B cell (primary cell): ENCODE data around the gene JSRP1. TPM values are rescaled to one million over a fixed set of nuclear protein-coding genes. Genes with fewer than 3 reads are reported as not detected.

Experiments used
- ATAC-seq: fragments of 200-7000 bp; cut with Tn5 transposase; one replicate; pipeline ENCODE4 v1.10.0; 2021; ENCODE audit warnings: low read depth, mild to moderate bottlenecking, moderate number of reproducible peaks, moderate library complexity
- CTCF ChIA-PET: fragments of 350-600 bp; sonication (Branson Sonifier 250); formaldehyde crosslinking; loops from one replicate; lab custom pipeline; 2021; ENCODE audit warnings: antibody characterized with exemption, inconsistent platforms; lab: Charles Lee
- POLR2A ChIA-PET: fragments of 350-600 bp; sonication (Branson Sonifier 250); formaldehyde crosslinking; loops from one replicate; lab custom pipeline; 2021; ENCODE audit warnings: antibody characterized with exemption; lab: Charles Lee
- DNase-seq: peaks from one replicate; pipeline ENCODE4 v3.0.0; 2013
- H2AFZ ChIP-seq: 2 replicates; pipeline ENCODE4 v1.6.1; 2012; ENCODE audit warnings: mild to moderate bottlenecking, low read depth, low read length; ENCODE audit not compliant: insufficient read depth, poor library complexity, severe bottlenecking
- H3K27ac ChIP-seq, 2 donors: 1 replicate in 1 of 2; 2 replicates in 1 of 2; pipeline ENCODE4 v1.5.1; 2012 to 2013; ENCODE audit warnings: low read length in 2 of 2, mild to moderate bottlenecking in 2 of 2, moderate library complexity in 1 of 2
- H3K27me3 ChIP-seq, 4 experiments: fragments of 200-600 bp in 1 of 4; sonication (generic) in 1 of 4; replicated peaks in 1 of 4; 1 replicate in 2 of 4; 2 replicates in 2 of 4; pipeline versions ENCODE4 v1.6.1 to v1.7.0; 2013 to 2016; ENCODE audit warnings: low read length in 3 of 4, mild to moderate bottlenecking in 2 of 4, mixed read lengths in 1 of 4, moderate library complexity in 1 of 4; ENCODE audit not compliant: insufficient read depth in 4 of 4, control insufficient read depth in 3 of 4; ENCODE audit errors: control extremely low read depth in 1 of 4
- H3K36me3 ChIP-seq, 2 experiments: replicated peaks in 1 of 2; 1 replicate in 1 of 2; 2 replicates in 1 of 2; pipeline versions ENCODE4 v1.6.1 to v1.7.1; 2013; ENCODE audit warnings: low read length in 1 of 2; ENCODE audit not compliant: insufficient read depth in 2 of 2, control insufficient read depth in 1 of 2; ENCODE audit errors: control extremely low read depth in 1 of 2, extremely low read depth in 1 of 2
- H3K4me1 ChIP-seq, 2 donors: fragments of 200-600 bp in 1 of 2; sonication (generic) in 1 of 2; 1 replicate in 1 of 2; 2 replicates in 1 of 2; pipeline versions ENCODE4 v1.5.1 to v1.6.1; 2013 to 2017; ENCODE audit warnings: low read length in 2 of 2; ENCODE audit not compliant: control insufficient read depth in 2 of 2, insufficient read depth in 2 of 2
- H3K4me2 ChIP-seq: replicated peaks from 2 replicates; pipeline ENCODE3; 2012; ENCODE audit warnings: mild to moderate bottlenecking, low read depth, low read length; ENCODE audit not compliant: poor library complexity, severe bottlenecking
- H3K4me3 ChIP-seq, 5 experiments: fragments of 200-600 bp in 1 of 5; sonication (generic) in 1 of 5; 1 replicate in 3 of 5; 2 replicates in 2 of 5; pipeline versions ENCODE4 v1.5.1 to v1.7.0; 2011 to 2016; ENCODE audit warnings: low read length in 4 of 5, mild to moderate bottlenecking in 4 of 5, low read depth in 2 of 5, control low read depth in 1 of 5, moderate library complexity in 1 of 5; ENCODE audit not compliant: insufficient read depth in 1 of 5; ENCODE audit errors: control extremely low read depth in 1 of 5, extremely low read depth in 1 of 5
- H3K79me2 ChIP-seq: fragments of 200-600 bp; sonication (generic); one replicate; pipeline ENCODE4 v1.6.0; 2016; ENCODE audit warnings: low read length; ENCODE audit not compliant: control insufficient read depth, insufficient read depth
- H3K9ac ChIP-seq: fragments of 200-600 bp; sonication (generic); 2 replicates; pipeline ENCODE4 v1.6.1; 2017; ENCODE audit warnings: mild to moderate bottlenecking, low read length, moderate library complexity
- H3K9me3 ChIP-seq, 3 donors: one replicate each; pipeline versions ENCODE4 v1.6.1 to v1.7.1; 2013; ENCODE audit warnings: low read length in 2 of 3; ENCODE audit not compliant: control insufficient read depth in 2 of 3, insufficient read depth in 1 of 3; ENCODE audit errors: control extremely low read depth in 1 of 3
- H4K20me1 ChIP-seq: 2 replicates; pipeline ENCODE4 v1.6.0; 2012; ENCODE audit warnings: mild to moderate bottlenecking, low read length; ENCODE audit not compliant: insufficient read depth, control insufficient read depth, poor library complexity, severe bottlenecking
- H3K27ac Mint-ChIP-seq: one replicate; pipeline ENCODE4 v1.8.0; 2021; ENCODE audit warnings: mixed read lengths
- H3K27me3 Mint-ChIP-seq: one replicate; pipeline ENCODE4 v1.8.0; 2021; ENCODE audit warnings: mixed read lengths
- H3K4me1 Mint-ChIP-seq: one replicate; pipeline ENCODE4 v1.8.0; 2021; ENCODE audit warnings: mixed read lengths
- H3K4me3 Mint-ChIP-seq: one replicate; pipeline ENCODE4 v1.8.0; 2021; ENCODE audit warnings: mixed read lengths
- H3K9me3 Mint-ChIP-seq: one replicate; pipeline ENCODE4 v1.8.0; 2022; ENCODE audit warnings: mixed read lengths; ENCODE audit not compliant: insufficient read depth
- CTCF ChIP-seq: fragments of 200-600 bp; IDR thresholded peaks from one replicate; pipeline ENCODE4 v1.8.0; 2022; ENCODE audit warnings: antibody characterized with exemption, mild to moderate bottlenecking
- EZH2 ChIP-seq: IDR thresholded peaks from 2 replicates; pipeline ENCODE4 v1.6.1; 2012; ENCODE audit warnings: borderline replicate concordance, low read depth, mild to moderate bottlenecking, moderate library complexity, low read length; ENCODE audit not compliant: insufficient read depth, poor library complexity, severe bottlenecking
- WGBS: methylation state at CpG from one replicate; pipeline ENCODE4 v1.1.5; 2013; ENCODE audit warnings: missing lambda C conversion rate; ENCODE audit not compliant: insufficient coverage; 5-methylcytosine and 5-hydroxymethylcytosine counted together
- intact Hi-C: fragments of 100-400 bp; cut with micrococcal nuclease; formaldehyde crosslinking; loops from one replicate; pipeline ENCODE4 v1.10.0; 2022
- polyA plus RNA-seq: library from polyadenylated mRNA; depleted of rRNA; stranded (reverse); fragments of >200 nt; gene quantifications from 2 replicates; pipeline ENCODE4 v1.2.3, GENCODE V29; 2012
- total RNA-seq, 2 donors: library from RNA; stranded (reverse); fragments of 120-200 nt in 1 of 2; gene quantifications; 1 replicate in 1 of 2; 2 replicates in 1 of 2; pipeline versions ENCODE4 v1.2.3 to v1.2.4, GENCODE V29; 2013 to 2022

Gene JSRP1
- total and polyA plus RNA-seq, 2 donors (not counting 1 experiment from before 2014, with no cell fraction given), result 2.1 to 3.0 TPM

- peaks cover 43% of the 10 kb centered on the region for H3K4me1 Mint-ChIP-seq
- H3K36me3 ChIP-seq, result peaks cover 0 to 11% of the 10 kb centered on the region in 2 experiments
- 92% methylated on average over 31 of the region's 33 CpGs for WGBS
- H3K4me3 Mint-ChIP-seq, result no peak overlapping the region
- TF ChIP-seq CTCF (no peak), EZH2 (no peak)
- no peak for ATAC-seq
- H3K4me3 ChIP-seq, result no peak overlapping the region
- no peak overlapping the region for H2AFZ ChIP-seq
- CTCF ChIA-PET, result interaction anchor here (0.6 to 5.0 kb wide), 4 partner anchors 10 to 247 kb away, joined by 3 to 30 read pairs (median 6); no protein-coding TSS in a partner anchor
- POLR2A ChIA-PET, result interaction anchor here (0.5 to 8.9 kb wide), 6 partner anchors 10 to 357 kb away, joined by 3 to 65 read pairs (median 6); no protein-coding TSS in a partner anchor
- intact Hi-C loops, result loop anchor here (5.0 to 10.0 kb wide), 2 partner anchors 39 to 196 kb away; partner anchors contain the start of gene GADD45B
- H3K27ac ChIP-seq, result no peak overlapping the region
- no peaks in the 10 kb centered on the region for H3K9me3 Mint-ChIP-seq
- no peaks in the 10 kb centered on the region for H3K27me3 Mint-ChIP-seq
- peaks cover 32% of the 10 kb centered on the region for H4K20me1 ChIP-seq
- no peak overlapping the region for H3K27ac Mint-ChIP-seq
- no peak for DNase-seq
- no peaks in the 10 kb centered on the region for H3K9me3 ChIP-seq
- peaks cover 60% of the 10 kb centered on the region for H3K79me2 ChIP-seq
- H3K4me2 ChIP-seq, result no peak overlapping the region
- H3K4me1 ChIP-seq, result peaks cover 31 to 53% of the 10 kb centered on the region in 2 donors
- H3K27me3 ChIP-seq, result no peaks in the 10 kb centered on the region
- no peak overlapping the region for H3K9ac ChIP-seq
Measured at GRCh38 chr19:2278459-2279158, 22.4 kb upstream of the JSRP1 start.

GRCh38 chr19:2277138-2277537 is 20.9 kb upstream of the JSRP1 start:
- no peak overlapping the region for H3K4me3 ChIP-seq
- ATAC-seq (no peak), DNase-seq (no peak)
- WGBS, result 100% methylated on average over 1 of the region's 9 CpGs
- H3K4me1 ChIP-seq, result peaks cover 39 to 59% of the 10 kb centered on the region in 2 donors
- POLR2A ChIA-PET, result interaction anchor here (0.6 to 8.9 kb wide), 5 partner anchors 11 to 28 kb away, joined by 3 to 65 read pairs (median 5); no protein-coding TSS in a partner anchor
- no peaks in the 10 kb centered on the region for H3K9me3 ChIP-seq
- Mint-ChIP-seq H3K4me3 (no peak overlapping the region), H3K9me3 (no peaks in the 10 kb centered on the region), H3K27ac (peak overlapping the region; percentile 69), H3K4me1 (peaks cover 45% of the 10 kb centered on the region), H3K27me3 (no peaks in the 10 kb centered on the region)
- H3K9ac ChIP-seq, result no peak overlapping the region
- no peak for TF ChIP-seq EZH2
- peaks cover 47% of the 10 kb centered on the region for H4K20me1 ChIP-seq
- no peak overlapping the region for H3K4me2 ChIP-seq
- CTCF ChIA-PET, result interaction anchor here (0.6 to 5.0 kb wide), 6 partner anchors 9 to 115 kb away, joined by 3 to 30 read pairs (median 3); no protein-coding TSS in a partner anchor
- peaks cover 0 to 25% of the 10 kb centered on the region in 2 experiments for H3K36me3 ChIP-seq
- H3K27ac ChIP-seq, result no peak overlapping the region
- intact Hi-C loops, result loop anchor here (5.0 to 10.0 kb wide), 2 partner anchors 40 to 198 kb away; partner anchors contain the start of gene GADD45B
- no peaks in the 10 kb centered on the region for H3K27me3 ChIP-seq
- H2AFZ ChIP-seq, result no peak overlapping the region
- peaks cover 73% of the 10 kb centered on the region for H3K79me2 ChIP-seq
